T-helper 22 cell (primary cell): ENCODE results near the gene CREB5.

Experiments used
- DNase-seq: peaks from one replicate; pipeline ENCODE4 v3.0.0-alpha.2; 2020; ENCODE audit warnings: low read depth

Gene CREB5

GRCh38 chr7:28479507-28479947, 67.2 kb downstream of the CREB5 start:
- no peak for DNase-seq

- no peak for DNase-seq
Measured at GRCh38 chr7:28480595-28480994, 68.3 kb downstream of the CREB5 start.

GRCh38 chr7:28481091-28481926, 69.0 kb downstream of the CREB5 start:
- no peak for DNase-seq

GRCh38 chr7:28483112-28483511, 70.8 kb downstream of the CREB5 start:
- no peak for DNase-seq

GRCh38 chr7:28483908-28484605, 71.7 kb downstream of the CREB5 start:
- no peak for DNase-seq

GRCh38 chr7:28484606-28484935, 72.3 kb downstream of the CREB5 start:
- no peak for DNase-seq

- DNase-seq: no peak
Measured at GRCh38 chr7:28487487-28487886, 75.2 kb downstream of the CREB5 start.

- DNase-seq: no peak
Measured at GRCh38 chr7:28488061-28488791, 75.9 kb downstream of the CREB5 start.

GRCh38 chr7:28490831-28491230, 78.5 kb downstream of the CREB5 start:
- no peak for DNase-seq

- DNase-seq: no peak
Measured at GRCh38 chr7:28493477-28493876, 81.2 kb downstream of the CREB5 start.

- no peak for DNase-seq
Measured at GRCh38 chr7:28497009-28497408, 84.7 kb downstream of the CREB5 start.

- no peak for DNase-seq
Measured at GRCh38 chr7:28498636-28499035, 86.3 kb downstream of the CREB5 start.

GRCh38 chr7:28500138-28500537, 87.8 kb downstream of the CREB5 start:
- no peak for DNase-seq

- DNase-seq: no peak
Measured at GRCh38 chr7:28502408-28502807, 90.1 kb downstream of the CREB5 start.

GRCh38 chr7:28503396-28503795, 91.1 kb downstream of the CREB5 start:
- no peak for DNase-seq

GRCh38 chr7:28505014-28505413, 92.7 kb downstream of the CREB5 start:
- no peak for DNase-seq

GRCh38 chr7:28505867-28506266, 93.5 kb downstream of the CREB5 start:
- no peak for DNase-seq

GRCh38 chr7:28507525-28508282, 95.4 kb downstream of the CREB5 start:
- DNase-seq: no peak

GRCh38 chr7:28509251-28510025, 97.1 kb downstream of the CREB5 start:
- DNase-seq: no peak

- no peak for DNase-seq
Measured at GRCh38 chr7:28510026-28510369, 97.7 kb downstream of the CREB5 start.

GRCh38 chr7:28512668-28513440, 100.5 kb downstream of the CREB5 start:
- no peak for DNase-seq
